Measurements from ENCODE around the gene CD2AP. TPM values are rescaled to one million over a fixed set of nuclear protein-coding genes. Genes with fewer than 3 reads are reported as not detected.

Gene CD2AP
- total RNA-seq (10 to 100 TPM in 3 of 4 donors, 1 to 10 TPM in 1; 10.0 to 12.4 (median 11.3) TPM), polyA plus RNA-seq (5.7 TPM)
- long read RNA-seq, donor 1, full-length matches to known transcripts: 7 of 16 reads
- long read RNA-seq, donor 1, partial matches to known transcripts: 7 of 16 reads
- long read RNA-seq, donor 1, other reads (novel, unspliced or antisense): 2 of 16 reads
- long read RNA-seq, donor 2, full-length matches to known transcripts: 2 of 4 reads
- long read RNA-seq, donor 2, partial matches to known transcripts: 2 of 4 reads
- long read RNA-seq, donor 2, other reads (novel, unspliced or antisense): 0 of 4 reads
- long read RNA-seq, donor 3, full-length matches to known transcripts: 4 of 12 reads
- long read RNA-seq, donor 3, partial matches to known transcripts: 6 of 12 reads
- long read RNA-seq, donor 3, other reads (novel, unspliced or antisense): 2 of 12 reads
- long read RNA-seq, donor 4, full-length matches to known transcripts: 1 of 5 reads
- long read RNA-seq, donor 4, partial matches to known transcripts: 2 of 5 reads
- long read RNA-seq, donor 4, other reads (novel, unspliced or antisense): 2 of 5 reads

GRCh38 chr6:47477497-47478232 lies at the start of gene CD2AP:
TSS of gene CD2AP (plus strand) at chr6:47477789. CDS start at chr6:47478245, 456 bp downstream.
- WGBS: under 1% methylated on average over 83 of the region's 83 CpGs
- H3K4me1 ChIP-seq (ENCODE audit: control insufficient read depth, insufficient read depth, low read length): no peaks in the 10 kb centered on the region

GRCh38 chr6:47428288-47428687 lies 49.3 kb upstream of the CD2AP start:
- Histone ChIP-seq H3K4me1 (ENCODE audit: control insufficient read depth, insufficient read depth, low read length) (no peaks in the 10 kb centered on the region), H3K4me3 (ENCODE audit: low read length) (no peak overlapping the region), H3K27me3 (ENCODE audit: control insufficient read depth, insufficient read depth) (no peaks in the 10 kb centered on the region), H3K9me3 (ENCODE audit: control insufficient read depth, low read length) (peaks cover 2% of the 10 kb centered on the region), H3K27ac (ENCODE audit: low read length) (no peak overlapping the region)
- no peak for DNase-seq
- intact Hi-C loops (cut with DNase I): no loop called here
- 55% methylated on average over 2 of the region's 2 CpGs for WGBS
- no peak for ATAC-seq

More at GRCh38 chr6:47477497-47478232, at the start of gene CD2AP:
- H3K4me3 ChIP-seq (ENCODE audit: low read length): peak within 1 kb of the TSS; percentile 85
- H3K9me3 ChIP-seq (ENCODE audit: control insufficient read depth, low read length): no peaks in the 10 kb centered on the region
- peak within 1 kb of the TSS; percentile 92 for H3K27ac ChIP-seq (ENCODE audit: low read length)
- intact Hi-C loops (cut with DNase I): loop anchor here in 1 of 4 donors (10.0 kb wide), 1 partner anchor 127 kb away; no protein-coding TSS in a partner anchor
- DNase-seq (peak; percentile 86 to 94 (median 92)), ATAC-seq (peak; percentile 97 to 98)
- no peaks in the 10 kb centered on the region for H3K27me3 ChIP-seq (ENCODE audit: control insufficient read depth, insufficient read depth)

- DNase-seq: no peak
- Histone ChIP-seq H3K27ac (ENCODE audit: low read length) (no peak overlapping the region), H3K4me1 (ENCODE audit: control insufficient read depth, insufficient read depth, low read length) (no peaks in the 10 kb centered on the region), H3K9me3 (ENCODE audit: control insufficient read depth, low read length) (peaks cover 2% of the 10 kb centered on the region), H3K4me3 (ENCODE audit: low read length) (no peak overlapping the region), H3K27me3 (ENCODE audit: control insufficient read depth, insufficient read depth) (no peaks in the 10 kb centered on the region)
- ATAC-seq: no peak
- WGBS: 71% methylated on average over 2 of the region's 2 CpGs
- intact Hi-C loops (cut with DNase I): no loop called here
Measured at GRCh38 chr6:47428746-47429664, 48.6 kb upstream of the CD2AP start.

GRCh38 chr6:47434372-47435253 lies 43.0 kb upstream of the CD2AP start:
- no peak for ATAC-seq
- intact Hi-C loops (cut with DNase I): no loop called here
- 52% methylated on average over 2 of the region's 2 CpGs for WGBS
- no peaks in the 10 kb centered on the region for H3K4me1 ChIP-seq (ENCODE audit: control insufficient read depth, insufficient read depth, low read length)
- no peak for DNase-seq
- H3K27me3 ChIP-seq (ENCODE audit: control insufficient read depth, insufficient read depth): no peaks in the 10 kb centered on the region
- no peaks in the 10 kb centered on the region for H3K9me3 ChIP-seq (ENCODE audit: control insufficient read depth, low read length)
- no peak overlapping the region for H3K4me3 ChIP-seq (ENCODE audit: low read length)
- no peak overlapping the region for H3K27ac ChIP-seq (ENCODE audit: low read length)

- intact Hi-C loops (cut with DNase I): no loop called here
- WGBS: 80% methylated on average over 2 of the region's 2 CpGs
- H3K27me3 ChIP-seq (ENCODE audit: control insufficient read depth, insufficient read depth): no peaks in the 10 kb centered on the region
Measured at GRCh38 chr6:47435254-47435612, 42.4 kb upstream of the CD2AP start.

GRCh38 chr6:47437592-47437991 lies 40.0 kb upstream of the CD2AP start:
- Histone ChIP-seq H3K4me1 (ENCODE audit: control insufficient read depth, insufficient read depth, low read length) (no peaks in the 10 kb centered on the region), H3K27ac (ENCODE audit: low read length) (no peak overlapping the region), H3K9me3 (ENCODE audit: control insufficient read depth, low read length) (no peaks in the 10 kb centered on the region), H3K4me3 (ENCODE audit: low read length) (no peak overlapping the region), H3K27me3 (ENCODE audit: control insufficient read depth, insufficient read depth) (no peaks in the 10 kb centered on the region)
- intact Hi-C loops (cut with DNase I): no loop called here
- 57% methylated on average over 4 of the region's 4 CpGs for WGBS
- DNase-seq (no peak), ATAC-seq (no peak)

More at GRCh38 chr6:47435254-47435612, 42.4 kb upstream of the CD2AP start:
- Histone ChIP-seq H3K4me1 (ENCODE audit: control insufficient read depth, insufficient read depth, low read length) (no peaks in the 10 kb centered on the region), H3K27ac (ENCODE audit: low read length) (no peak overlapping the region), H3K4me3 (ENCODE audit: low read length) (no peak overlapping the region), H3K9me3 (ENCODE audit: control insufficient read depth, low read length) (no peaks in the 10 kb centered on the region)
- ATAC-seq (no peak), DNase-seq (no peak)

- Histone ChIP-seq H3K4me1 (ENCODE audit: control insufficient read depth, insufficient read depth, low read length) (no peaks in the 10 kb centered on the region), H3K9me3 (ENCODE audit: control insufficient read depth, low read length) (no peaks in the 10 kb centered on the region), H3K27ac (ENCODE audit: low read length) (no peak overlapping the region), H3K27me3 (ENCODE audit: control insufficient read depth, insufficient read depth) (no peaks in the 10 kb centered on the region), H3K4me3 (ENCODE audit: low read length) (no peak overlapping the region)
- peak; percentile 22 to 77 (median 66) for DNase-seq
- 81% methylated on average over 8 of the region's 8 CpGs for WGBS
- intact Hi-C loops (cut with DNase I): no loop called here
- peak; percentile 55 to 63 for ATAC-seq
Measured at GRCh38 chr6:47438481-47439347, 38.9 kb upstream of the CD2AP start.

- Histone ChIP-seq H3K9me3 (ENCODE audit: control insufficient read depth, low read length) (no peaks in the 10 kb centered on the region), H3K27ac (ENCODE audit: low read length) (no peak overlapping the region), H3K4me1 (ENCODE audit: control insufficient read depth, insufficient read depth, low read length) (no peaks in the 10 kb centered on the region), H3K4me3 (ENCODE audit: low read length) (no peak overlapping the region), H3K27me3 (ENCODE audit: control insufficient read depth, insufficient read depth) (no peaks in the 10 kb centered on the region)
- intact Hi-C loops (cut with DNase I): no loop called here
- DNase-seq (no peak), ATAC-seq (no peak)
- WGBS: 56% methylated on average over 2 of the region's 2 CpGs
Measured at GRCh38 chr6:47439348-47439668, 38.3 kb upstream of the CD2AP start.

GRCh38 chr6:47440719-47441118 lies 36.9 kb upstream of the CD2AP start:
- intact Hi-C loops (cut with DNase I): no loop called here
- WGBS: 34% methylated on average over 3 of the region's 3 CpGs
- DNase-seq: no peak
- Histone ChIP-seq H3K27ac (ENCODE audit: low read length) (no peak overlapping the region), H3K4me1 (ENCODE audit: control insufficient read depth, insufficient read depth, low read length) (no peaks in the 10 kb centered on the region), H3K4me3 (ENCODE audit: low read length) (no peak overlapping the region), H3K9me3 (ENCODE audit: control insufficient read depth, low read length) (no peaks in the 10 kb centered on the region), H3K27me3 (ENCODE audit: control insufficient read depth, insufficient read depth) (no peaks in the 10 kb centered on the region)
- peak; percentile 60 to 64 for ATAC-seq
